RWPE2 (cell line): ENCODE data around the gene DOCK3.

Experiments used
- ATAC-seq: fragments of 200-7000 bp; cut with Tn5 transposase; 3 replicates; pipeline ENCODE4 v1.9.1; 2021; ENCODE audit warnings: low read depth
- DNase-seq: peaks from one replicate; pipeline ENCODE4 v3.0.0-alpha.2; 2020; ENCODE audit warnings: low spot score
- H3K27ac ChIP-seq: fragments of 450-650 bp; 2 replicates; pipeline ENCODE4 v1.5.1; 2017; ENCODE audit warnings: mild to moderate bottlenecking; ENCODE audit not compliant: poor library complexity, severe bottlenecking
- H3K27me3 ChIP-seq: fragments of 250-450 bp; sonication (Bioruptor Pico); 2 replicates; pipeline ENCODE4 v1.5.1; 2021; ENCODE audit warnings: mild to moderate bottlenecking, moderate library complexity; ENCODE audit not compliant: insufficient read depth, poor library complexity, severe bottlenecking
- H3K36me3 ChIP-seq: fragments of 250-450 bp; sonication (Bioruptor Pico); 2 replicates; pipeline ENCODE4 v1.5.1; 2020; ENCODE audit warnings: low read depth, mild to moderate bottlenecking, moderate library complexity
- H3K4me1 ChIP-seq: fragments of 250-450 bp; sonication (Bioruptor Pico); 2 replicates; pipeline ENCODE4 v1.5.1; 2021; ENCODE audit warnings: mild to moderate bottlenecking, moderate library complexity; ENCODE audit not compliant: insufficient read depth, poor library complexity, severe bottlenecking
- H3K4me3 ChIP-seq: fragments of 250-450 bp; sonication (Bioruptor Pico); 2 replicates; pipeline ENCODE4 v1.5.1; 2021; ENCODE audit warnings: mild to moderate bottlenecking, moderate library complexity; ENCODE audit not compliant: severe bottlenecking
- H3K9me3 ChIP-seq: fragments of 250-450 bp; sonication (Bioruptor Pico); 2 replicates; pipeline ENCODE4 v1.5.1; 2021; ENCODE audit warnings: mild to moderate bottlenecking, moderate library complexity; ENCODE audit not compliant: severe bottlenecking
- CTCF ChIP-seq: fragments of 450-650 bp; IDR thresholded peaks from one replicate; pipeline ENCODE4 v1.5.1; 2017; ENCODE audit warnings: mild to moderate bottlenecking, moderate library complexity; ENCODE audit not compliant: poor library complexity, severe bottlenecking

Gene DOCK3

DNA sequence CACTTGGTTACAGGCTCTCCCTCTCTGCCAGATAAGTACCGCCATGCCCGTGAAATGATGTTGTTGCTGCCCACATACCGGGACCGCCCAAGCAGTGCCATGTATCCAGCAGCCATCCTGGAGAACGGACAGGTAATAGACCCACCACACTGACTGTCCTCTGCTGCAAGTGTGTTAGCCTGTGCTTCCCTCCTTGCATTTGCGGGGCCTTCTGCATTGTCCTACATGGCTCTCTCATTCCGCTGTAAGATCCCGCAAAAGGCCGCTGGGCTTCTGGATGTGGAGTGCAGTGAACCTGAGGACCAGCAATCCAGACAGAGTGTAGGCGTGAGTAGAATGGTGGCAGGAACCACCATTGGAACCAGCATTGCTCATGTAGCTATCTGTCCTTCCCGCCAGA is 699.7 kb downstream of the DOCK3 start:
- Histone ChIP-seq H3K4me3 (no peak overlapping the region), H3K27ac (no peak overlapping the region), H3K9me3 (no peaks in the 10 kb centered on the region), H3K36me3 (no peaks in the 10 kb centered on the region), H3K4me1 (no peaks in the 10 kb centered on the region), H3K27me3 (no peaks in the 10 kb centered on the region)
- TF ChIP-seq CTCF: no peak
- peak; percentile 21 for DNase-seq
- ATAC-seq: no peak

DNA sequence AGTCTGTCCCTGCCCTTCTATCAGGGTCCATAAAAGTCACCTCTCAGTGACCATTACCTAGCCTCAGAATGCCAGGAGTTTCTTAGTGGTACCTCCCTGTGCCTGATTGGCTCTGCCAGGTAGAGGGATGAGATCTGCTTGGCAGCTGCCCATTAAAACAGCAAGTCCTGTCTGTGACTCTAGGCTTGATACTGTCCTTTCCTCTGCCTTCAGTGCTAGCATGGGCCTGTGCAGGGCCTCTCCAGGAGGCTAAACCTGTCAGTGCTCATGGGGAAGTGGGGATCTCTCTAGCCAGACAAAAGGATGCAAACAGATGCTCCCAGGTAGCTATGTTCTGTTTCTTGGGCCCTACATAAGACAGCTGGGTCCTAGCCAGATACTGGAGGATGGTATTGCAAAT is 700.4 kb downstream of the DOCK3 start:
- Histone ChIP-seq H3K4me3 (no peak overlapping the region), H3K9me3 (no peaks in the 10 kb centered on the region), H3K36me3 (no peaks in the 10 kb centered on the region), H3K27me3 (no peaks in the 10 kb centered on the region), H3K4me1 (no peaks in the 10 kb centered on the region), H3K27ac (no peak overlapping the region)
- DNase-seq (peak; percentile 6), ATAC-seq (no peak)
- no peak for TF ChIP-seq CTCF

- ATAC-seq (no peak), DNase-seq (peak; percentile 15)
- Histone ChIP-seq H3K4me1 (no peaks in the 10 kb centered on the region), H3K27ac (no peak overlapping the region), H3K27me3 (no peaks in the 10 kb centered on the region), H3K4me3 (no peak overlapping the region), H3K36me3 (no peaks in the 10 kb centered on the region), H3K9me3 (no peaks in the 10 kb centered on the region)
- no peak for TF ChIP-seq CTCF
Measured at GRCh38 chr3:51375571-51375970, 700.8 kb downstream of the DOCK3 start.

DNA sequence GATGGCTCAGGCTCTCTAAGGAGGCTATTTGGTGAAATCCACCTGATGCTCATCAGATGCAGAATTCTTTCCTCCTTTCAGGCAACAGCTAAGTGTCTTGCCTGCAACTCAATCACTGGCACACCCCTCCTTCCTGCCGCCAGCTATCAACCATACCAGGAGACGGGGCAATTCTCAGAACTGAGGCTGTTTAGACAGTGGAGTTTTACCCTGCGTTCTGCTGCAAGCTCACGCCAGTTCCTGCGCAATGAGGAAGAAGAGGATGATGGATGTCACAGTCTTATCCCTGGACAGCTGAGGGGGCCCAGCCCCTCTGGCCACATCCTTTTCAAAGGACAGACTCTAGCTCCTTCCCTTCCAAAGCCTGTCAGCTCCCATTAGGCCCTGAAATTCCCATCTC is 703.3 kb downstream of the DOCK3 start:
- no peaks in the 10 kb centered on the region for H3K36me3 ChIP-seq
- DNase-seq (peak; percentile 12), ATAC-seq (no peak)
- no peak overlapping the region for H3K27ac ChIP-seq
- no peak for TF ChIP-seq CTCF
- no peaks in the 10 kb centered on the region for H3K27me3 ChIP-seq
- H3K4me3 ChIP-seq: no peak overlapping the region
- no peaks in the 10 kb centered on the region for H3K4me1 ChIP-seq
- no peaks in the 10 kb centered on the region for H3K9me3 ChIP-seq

DNA sequence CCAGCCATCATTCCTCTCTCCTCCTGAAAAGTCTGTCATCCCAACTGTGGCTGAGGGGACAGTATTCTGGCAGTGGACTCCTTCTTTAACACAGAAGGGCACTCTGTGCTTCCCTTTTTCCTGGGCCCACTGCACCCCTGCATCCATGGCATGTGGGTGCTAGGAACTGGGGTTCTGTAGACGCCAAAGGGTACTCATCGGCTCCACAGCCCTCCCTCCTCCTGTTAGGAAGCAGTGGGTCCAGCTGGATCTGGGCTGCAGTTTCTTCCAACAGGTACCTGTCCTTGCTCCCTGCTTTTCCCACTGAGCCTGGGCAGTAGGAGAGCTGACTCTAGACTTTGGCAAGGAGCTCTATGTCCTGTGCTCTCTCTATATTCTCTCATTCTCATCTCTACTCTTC is 704.0 kb downstream of the DOCK3 start:
- DNase-seq (peak; percentile 6), ATAC-seq (no peak)
- Histone ChIP-seq H3K9me3 (no peaks in the 10 kb centered on the region), H3K27me3 (no peaks in the 10 kb centered on the region), H3K4me3 (no peak overlapping the region), H3K27ac (no peak overlapping the region), H3K4me1 (peaks cover 3% of the 10 kb centered on the region), H3K36me3 (peaks cover 4% of the 10 kb centered on the region)
- no peak for TF ChIP-seq CTCF
